Right cardiac atrium (tissue), 5 donors: ENCODE data around the gene TMUB1. TPM values are rescaled to one million over a fixed set of nuclear protein-coding genes. Genes with fewer than 3 reads are reported as not detected.
A peak's percentile ranks its signal among the peaks of the same experiment; 100 is the strongest.

Experiments used
- ATAC-seq, 2 donors: fragments of 200-7000 bp; cut with Tn5 transposase; one replicate each; pipeline versions ENCODE4 v1.8.0 to v1.9.1; 2020; ENCODE audit warnings: moderate library complexity in 2 of 2, mild to moderate bottlenecking in 1 of 2
- DNase-seq, 3 donors: peaks; one replicate each; pipeline ENCODE4 v3.0.0-alpha.2; 2020
- H3K27ac ChIP-seq: one replicate; pipeline ENCODE4 v1.5.1; 2013; ENCODE audit warnings: mild to moderate bottlenecking, low read length, control low read depth, moderate library complexity
- H3K27me3 ChIP-seq: one replicate; pipeline ENCODE4 v1.6.1; 2013; ENCODE audit not compliant: control insufficient read depth, insufficient read depth
- H3K4me1 ChIP-seq: one replicate; pipeline ENCODE4 v1.6.1; 2013; ENCODE audit warnings: low read length; ENCODE audit not compliant: control insufficient read depth, insufficient read depth
- H3K4me3 ChIP-seq: one replicate; pipeline ENCODE4 v1.5.1; 2013; ENCODE audit warnings: low read length, control low read depth
- H3K9me3 ChIP-seq: one replicate; pipeline ENCODE4 v1.6.1; 2013; ENCODE audit warnings: low read length; ENCODE audit not compliant: control insufficient read depth
- WGBS: extraction: QIAGEN DNeasy Blood & Tissue Kit; methylation state at CpG from one replicate; pipeline ENCODE4 v1.1.7; 2013; 5-methylcytosine and 5-hydroxymethylcytosine counted together
- intact Hi-C, 4 donors: fragments of 100-400 bp; cut with DNase I; formaldehyde crosslinking; loops; one replicate each; pipeline versions ENCODE4 v1.11.0 to v1.14.0; 2022 to 2023
- polyA plus RNA-seq: library from polyadenylated mRNA; stranded (reverse); fragments of 200-250 nt; gene quantifications from one replicate; pipeline ENCODE4 v1.2.3, GENCODE V29; 2013
- total RNA-seq, 4 donors: library from RNA; stranded (reverse); fragmentation: NEBNext Ultra II Directional; extraction: Animal tissue kit (Norgen Biotek cat#: 25700); gene quantifications; one replicate each; pipeline ENCODE4 v1.2.1, GENCODE V29; 2021
- donor health status: healthy with polysubstance abuse.
- donor health status: DM: no; HTN: yes; CAD: no.
- donor health status: DM: no; HTN: no; CAD: no.
- donor health status: DM: no; HTN: yes; CAD: no; lungs with severe emphysema.
- donor health status: DM: yes; HTN: yes; CAD: no.

TMUB1 gene
- total and polyA plus RNA-seq, 5 donors: 28.5 to 55.2 (median 36.4) TPM

DNA sequence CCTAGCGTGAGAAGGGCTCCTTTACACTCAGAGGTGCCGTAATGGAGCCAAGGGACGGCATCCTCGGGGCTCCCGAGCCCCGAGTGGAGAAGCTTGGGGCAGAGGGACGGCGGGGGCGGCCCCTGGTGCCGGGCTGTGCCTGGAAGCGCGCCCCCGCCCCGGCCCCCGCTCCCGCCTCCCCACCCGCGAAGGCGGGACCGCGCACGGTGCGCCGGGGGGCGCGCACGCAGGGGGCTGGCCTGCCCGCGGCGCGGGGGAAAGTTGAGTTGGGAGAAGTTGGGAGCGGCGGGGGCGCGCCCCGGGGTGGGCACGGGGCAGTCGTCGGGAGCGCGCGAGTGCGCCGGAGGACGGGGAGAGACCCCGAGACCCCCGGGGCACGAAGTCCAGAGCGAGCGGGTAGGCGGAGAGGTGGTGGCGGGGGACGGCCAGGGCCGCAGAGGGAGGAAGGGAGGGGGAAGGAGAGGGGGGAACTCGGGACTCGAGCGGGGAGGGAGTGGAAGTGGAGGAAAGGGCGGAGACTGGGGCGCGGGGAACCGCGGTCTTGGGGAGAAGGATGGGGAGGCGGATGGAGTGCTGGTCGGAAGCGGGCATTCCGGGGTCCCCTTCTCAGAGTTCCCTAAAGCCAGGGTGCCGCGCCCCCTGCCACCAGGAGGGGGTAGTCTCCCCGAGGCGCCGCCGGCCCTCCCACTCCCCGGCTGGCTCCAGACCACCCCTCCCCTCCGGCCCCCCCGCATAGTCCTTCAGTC lies 23.8 kb downstream of the TMUB1 start, which contains the start of gene SLC4A2:
Gene SLC4A2 (plus strand): TSS at position 223 of the 746 bp plus-strand sequence. CDS start 2,399 bp downstream, outside the sequence.
- WGBS: under 1% methylated on average over 75 of the region's 75 CpGs

DNA sequence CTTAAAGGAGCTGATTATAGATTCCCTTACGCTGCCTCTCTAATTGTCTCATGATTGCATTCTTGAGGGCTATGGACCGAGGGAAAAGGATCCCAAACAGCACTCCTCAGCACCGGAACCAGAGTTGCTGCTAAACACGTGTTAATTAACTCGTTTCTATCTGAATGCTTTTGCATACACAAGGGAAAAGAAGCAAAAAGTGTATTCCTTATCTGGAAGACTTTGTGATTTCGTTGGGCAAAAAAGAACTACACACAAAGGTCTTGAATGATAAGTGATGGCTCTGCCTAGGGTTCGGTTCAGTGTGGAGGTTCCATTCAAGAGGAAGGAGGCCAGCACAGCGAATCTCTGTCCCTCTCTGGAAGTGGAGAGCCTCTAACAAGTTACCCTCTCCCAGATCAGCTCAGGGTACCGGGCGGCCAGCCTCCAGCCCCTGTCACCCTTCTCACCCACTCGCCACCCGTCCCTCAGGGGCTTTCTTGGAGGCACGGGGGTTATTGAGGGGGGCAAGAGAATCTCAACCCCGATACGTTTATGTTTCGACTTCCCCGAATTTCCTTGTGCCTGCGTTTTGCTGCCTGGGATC lies 24.4 kb downstream of the TMUB1 start:
- ATAC-seq (no peak), DNase-seq (no peak)
- 5% methylated on average over 18 of the region's 18 CpGs for WGBS
- peak overlapping the region; percentile 98 for H3K27ac ChIP-seq
- intact Hi-C loops: no loop called here
- H3K4me3 ChIP-seq: peak overlapping the region; percentile 91
- no peaks in the 10 kb centered on the region for H3K27me3 ChIP-seq
- H3K4me1 ChIP-seq: peaks cover 4% of the 10 kb centered on the region
- no peaks in the 10 kb centered on the region for H3K9me3 ChIP-seq

More for the DNA sequence above, 23.8 kb downstream of the TMUB1 start, which contains the start of gene SLC4A2:
- ATAC-seq: peak; percentile 62 to 71
- H3K9me3 ChIP-seq: no peaks in the 10 kb centered on the region
- H3K27me3 ChIP-seq: no peaks in the 10 kb centered on the region
- DNase-seq: peak; percentile 85 to 94 (median 94)
- H3K27ac ChIP-seq: peak within 1 kb of the TSS; percentile 98
- intact Hi-C loops: no loop called here
- peak within 1 kb of the TSS; percentile 91 for H3K4me3 ChIP-seq
- H3K4me1 ChIP-seq: peaks cover 4% of the 10 kb centered on the region

DNA sequence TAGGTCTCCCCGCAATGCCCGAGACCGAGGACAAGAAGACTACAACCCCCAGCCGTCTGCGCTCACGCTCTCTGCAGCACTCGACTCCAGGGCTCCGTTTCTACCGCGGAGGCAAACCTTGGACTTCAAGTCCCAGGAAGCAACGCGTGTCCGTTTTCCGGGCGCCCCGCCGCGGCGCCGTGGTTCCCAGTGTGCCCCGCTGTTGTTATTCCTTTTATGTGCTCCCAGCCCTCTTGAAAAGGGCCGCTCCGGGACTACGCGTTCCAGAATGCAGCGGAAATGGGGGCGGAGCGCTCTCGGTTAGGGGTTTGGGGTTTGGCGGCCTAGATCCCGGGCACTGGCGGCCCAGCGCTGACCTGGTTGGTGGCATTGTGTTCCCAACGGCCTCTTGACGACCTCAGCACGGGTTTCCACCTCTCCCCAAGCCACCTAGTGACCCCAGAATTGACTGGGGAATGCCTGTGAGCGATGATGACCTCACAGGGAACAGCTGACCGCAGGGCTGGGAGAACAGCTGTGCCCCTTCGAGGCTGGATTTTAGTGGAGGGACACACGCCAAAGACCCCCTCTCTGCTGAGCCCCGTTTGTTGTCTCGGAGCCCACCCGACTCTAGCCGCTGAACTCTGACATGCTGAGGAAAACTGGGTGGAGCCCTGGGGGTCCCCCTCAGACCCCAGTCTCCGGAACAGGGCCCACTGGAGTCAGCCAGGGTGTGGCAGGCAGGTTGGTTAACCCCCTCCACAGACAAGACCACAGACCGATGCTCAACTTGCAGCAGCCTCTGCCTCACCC lies 25.1 kb downstream of the TMUB1 start:
- DNase-seq (peak; percentile 99 to 100 (median 99)), ATAC-seq (peak; percentile 91 to 94)
- H3K4me1 ChIP-seq: peaks cover 4% of the 10 kb centered on the region
- H3K27ac ChIP-seq: peak overlapping the region; percentile 98
- intact Hi-C loops: no loop called here
- H3K27me3 ChIP-seq: no peaks in the 10 kb centered on the region
- H3K4me3 ChIP-seq: peak overlapping the region; percentile 91
- under 1% methylated on average over 46 of the region's 46 CpGs for WGBS
- no peaks in the 10 kb centered on the region for H3K9me3 ChIP-seq

DNA sequence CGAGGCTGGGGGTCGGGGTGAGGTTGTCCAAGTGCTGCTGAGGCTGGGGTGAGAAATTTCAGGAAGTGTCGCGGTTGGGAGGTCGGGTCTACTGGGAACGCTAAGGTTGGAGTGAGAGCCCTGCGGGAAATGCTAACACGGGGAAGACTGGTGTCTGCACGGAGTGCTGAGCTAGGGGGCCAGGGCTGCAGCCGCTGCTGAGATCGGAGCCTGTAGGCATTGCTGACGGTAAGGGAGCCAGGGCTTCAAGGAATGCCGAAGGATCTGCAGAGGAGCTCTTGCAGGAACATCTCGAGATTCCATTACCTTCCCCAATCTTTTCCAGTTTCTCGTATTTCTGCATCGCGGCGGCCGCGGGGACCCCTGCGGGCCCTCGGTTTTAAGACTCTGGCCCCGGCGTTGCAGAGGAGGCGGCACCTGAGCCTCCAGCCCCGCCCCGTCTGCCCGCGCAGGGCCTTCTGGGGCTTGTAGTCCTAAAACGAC lies 25.7 kb downstream of the TMUB1 start, which contains the start of gene CDK5:
Gene CDK5 (minus strand): TSS at position 392 of the 483 bp plus-strand sequence. CDS start 49 bp downstream, at position 343.
- DNase-seq (no peak), ATAC-seq (peak; percentile 0)
- under 1% methylated on average over 30 of the region's 30 CpGs for WGBS

DNA sequence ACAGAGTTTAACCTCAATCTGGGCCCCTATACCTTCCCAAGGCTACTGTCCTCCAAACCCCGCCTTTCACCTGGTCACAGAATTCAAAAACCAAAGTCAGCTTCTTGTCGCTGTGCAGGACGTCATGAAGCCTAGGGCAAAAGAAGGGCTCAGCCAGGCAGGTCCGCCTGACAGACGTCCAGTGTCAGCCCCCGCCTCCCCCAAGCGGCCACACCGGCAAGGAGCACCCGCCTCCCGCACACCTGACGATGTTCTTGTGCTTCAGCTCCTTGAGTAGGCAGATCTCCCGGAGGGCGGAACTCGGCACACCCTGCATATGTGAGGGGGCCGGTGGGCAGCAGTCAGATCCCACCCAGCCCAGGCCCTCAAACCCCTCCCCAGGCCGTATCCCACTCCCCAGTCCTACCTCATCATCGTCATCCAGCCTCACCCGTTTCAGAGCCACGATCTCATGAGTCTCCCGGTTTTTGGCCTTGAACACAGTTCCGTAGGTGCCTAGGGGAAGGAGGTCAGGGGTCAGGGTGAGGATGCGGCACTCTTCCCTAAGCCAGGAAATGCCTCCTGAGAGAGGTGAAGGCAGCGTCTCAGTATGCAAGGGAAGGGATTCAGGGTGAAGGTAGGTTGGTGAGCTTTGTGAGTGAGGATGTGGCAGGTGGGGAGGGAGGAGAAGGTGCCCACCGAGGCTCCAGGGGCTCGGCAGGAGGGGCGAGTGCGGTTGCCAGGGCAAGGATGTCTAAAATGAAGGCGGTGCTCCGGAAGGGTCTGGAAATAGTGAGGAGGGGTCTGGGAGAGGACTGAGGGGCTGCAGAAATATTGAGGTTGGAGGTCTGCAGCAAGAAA lies 26.4 kb downstream of the TMUB1 start:
- peak overlapping the region; percentile 67 for H3K4me3 ChIP-seq
- H3K27ac ChIP-seq: no peak overlapping the region
- intact Hi-C loops: no loop called here
- H3K4me1 ChIP-seq: peaks cover 4% of the 10 kb centered on the region
- WGBS: 36% methylated on average over 29 of the region's 29 CpGs
- no peaks in the 10 kb centered on the region for H3K27me3 ChIP-seq
- H3K9me3 ChIP-seq: no peaks in the 10 kb centered on the region
- no peak for DNase-seq
- no peak for ATAC-seq

More for the DNA sequence above, 25.7 kb downstream of the TMUB1 start, which contains the start of gene CDK5:
- Histone ChIP-seq H3K27me3 (no peaks in the 10 kb centered on the region), H3K27ac (peak within 1 kb of the TSS; percentile 98), H3K4me3 (peak within 1 kb of the TSS; percentile 91), H3K4me1 (peaks cover 4% of the 10 kb centered on the region), H3K9me3 (no peaks in the 10 kb centered on the region)
- intact Hi-C loops: no loop called here

DNA sequence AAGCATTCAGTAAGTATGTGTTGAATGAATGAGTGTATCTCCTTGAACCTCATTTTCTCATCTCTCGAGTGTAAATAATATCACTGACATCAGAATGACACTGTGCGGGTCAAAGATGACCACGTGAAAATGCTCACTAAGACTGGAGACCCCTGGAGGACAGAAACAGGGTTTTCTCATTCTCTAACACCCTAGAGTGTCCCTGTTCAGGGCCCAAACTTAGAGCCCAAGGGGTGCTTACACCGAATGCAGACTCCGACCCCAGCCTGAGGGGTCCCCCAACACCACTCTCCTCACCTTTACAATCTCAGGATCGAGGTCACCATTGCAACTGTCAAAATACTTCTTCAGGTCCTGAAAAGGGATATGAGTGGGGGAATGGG lies 27.0 kb downstream of the TMUB1 start:
- H3K27me3 ChIP-seq: no peaks in the 10 kb centered on the region
- ATAC-seq (no peak), DNase-seq (no peak)
- 90% methylated on average over 6 of the region's 6 CpGs for WGBS
- H3K4me1 ChIP-seq: peaks cover 4% of the 10 kb centered on the region
- intact Hi-C loops: no loop called here
- H3K4me3 ChIP-seq: no peak overlapping the region
- no peaks in the 10 kb centered on the region for H3K9me3 ChIP-seq
- no peak overlapping the region for H3K27ac ChIP-seq

DNA sequence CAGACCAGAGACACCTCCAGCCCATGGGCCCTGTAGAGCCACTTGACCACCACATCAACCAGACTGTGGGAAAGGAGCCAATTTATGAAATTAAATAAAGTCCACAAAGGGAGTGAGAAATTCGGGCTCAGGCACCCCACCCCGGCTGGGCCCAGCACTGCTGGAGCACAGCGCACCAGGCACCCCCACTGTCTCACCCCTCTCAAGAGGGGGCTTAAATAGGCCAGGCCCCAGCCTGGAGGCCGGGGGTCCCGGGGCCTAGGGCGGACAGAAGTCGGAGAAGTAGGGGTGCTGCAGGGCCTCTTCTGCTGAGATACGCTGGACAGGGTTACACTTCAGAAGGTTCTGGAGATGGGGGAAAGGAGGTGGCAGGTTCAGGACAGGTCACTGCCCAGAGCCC lies 29.5 kb downstream of the TMUB1 start:
- Histone ChIP-seq H3K27ac (no peak overlapping the region), H3K27me3 (no peaks in the 10 kb centered on the region), H3K4me3 (no peak overlapping the region), H3K4me1 (peaks cover 4% of the 10 kb centered on the region), H3K9me3 (no peaks in the 10 kb centered on the region)
- intact Hi-C loops: no loop called here
- ATAC-seq: no peak
- 86% methylated on average over 8 of the region's 8 CpGs for WGBS
- no peak for DNase-seq

DNA sequence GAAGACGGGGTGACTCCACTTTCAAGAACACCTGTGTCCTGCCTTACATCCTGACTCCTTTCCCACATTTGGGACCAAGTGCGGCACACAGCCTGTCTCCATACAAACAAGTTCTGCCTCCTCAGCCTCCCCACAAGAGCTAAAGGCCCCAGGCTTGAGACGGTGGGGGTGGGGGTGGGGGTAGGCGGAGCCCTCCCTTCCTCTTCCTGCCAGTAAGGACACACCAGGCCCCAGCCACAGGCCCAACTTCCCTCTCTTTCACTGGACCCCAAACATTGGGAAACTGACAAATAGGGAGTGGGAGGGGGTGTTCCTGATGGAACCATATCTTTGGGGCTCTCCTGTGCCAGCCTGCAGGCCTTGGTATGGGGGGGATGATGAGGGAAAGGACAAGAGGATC lies 30.2 kb downstream of the TMUB1 start:
- 67% methylated on average over 4 of the region's 4 CpGs for WGBS
- intact Hi-C loops: no loop called here
- H3K4me1 ChIP-seq: peaks cover 4% of the 10 kb centered on the region
- H3K4me3 ChIP-seq: no peak overlapping the region
- no peaks in the 10 kb centered on the region for H3K27me3 ChIP-seq
- ATAC-seq (no peak), DNase-seq (no peak)
- H3K9me3 ChIP-seq: no peaks in the 10 kb centered on the region
- H3K27ac ChIP-seq: no peak overlapping the region

DNA sequence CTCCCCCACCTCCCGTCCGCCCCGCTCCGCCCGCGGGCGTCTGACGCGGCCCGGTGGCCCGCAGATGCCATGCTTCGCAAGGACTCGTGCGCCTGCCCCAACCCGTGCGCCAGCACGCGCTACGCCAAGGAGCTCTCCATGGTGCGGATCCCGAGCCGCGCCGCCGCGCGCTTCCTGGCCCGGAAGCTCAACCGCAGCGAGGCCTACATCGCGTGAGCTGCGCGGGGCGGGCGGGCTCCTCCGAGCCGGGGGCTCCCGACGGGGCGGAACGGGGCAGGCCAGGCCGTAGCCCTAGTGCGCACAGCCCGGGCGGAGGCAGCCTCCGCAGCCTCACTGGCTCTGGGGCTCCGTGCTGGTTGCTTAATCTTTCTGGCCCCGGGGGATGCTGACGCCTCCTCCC lies 32.2 kb downstream of the TMUB1 start:
- no peaks in the 10 kb centered on the region for H3K27me3 ChIP-seq
- ATAC-seq (peak; percentile 56), DNase-seq (peak; percentile 63 to 88 (median 84))
- no peak overlapping the region for H3K4me3 ChIP-seq
- intact Hi-C loops: no loop called here
- no peaks in the 10 kb centered on the region for H3K9me3 ChIP-seq
- no peaks in the 10 kb centered on the region for H3K4me1 ChIP-seq
- WGBS: 1% methylated on average over 50 of the region's 50 CpGs
- no peak overlapping the region for H3K27ac ChIP-seq

DNA sequence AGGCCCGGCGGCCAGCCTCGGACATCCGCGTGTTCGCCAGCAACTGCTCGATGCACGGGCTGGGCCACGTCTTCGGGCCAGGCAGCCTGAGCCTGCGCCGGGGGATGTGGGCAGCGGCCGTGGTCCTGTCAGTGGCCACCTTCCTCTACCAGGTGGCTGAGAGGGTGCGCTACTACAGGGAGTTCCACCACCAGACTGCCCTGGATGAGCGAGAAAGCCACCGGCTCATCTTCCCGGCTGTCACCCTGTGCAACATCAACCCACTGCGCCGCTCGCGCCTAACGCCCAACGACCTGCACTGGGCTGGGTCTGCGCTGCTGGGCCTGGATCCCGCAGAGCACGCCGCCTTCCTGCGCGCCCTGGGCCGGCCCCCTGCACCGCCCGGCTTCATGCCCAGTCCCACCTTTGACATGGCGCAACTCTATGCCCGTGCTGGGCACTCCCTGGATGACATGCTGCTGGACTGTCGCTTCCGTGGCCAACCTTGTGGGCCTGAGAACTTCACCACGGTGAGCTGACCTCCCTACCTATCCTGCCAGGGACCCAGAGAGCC lies 34.3 kb downstream of the TMUB1 start:
- Histone ChIP-seq H3K4me3 (no peak overlapping the region), H3K9me3 (no peaks in the 10 kb centered on the region), H3K27ac (no peak overlapping the region), H3K4me1 (no peaks in the 10 kb centered on the region), H3K27me3 (no peaks in the 10 kb centered on the region)
- WGBS: 90% methylated on average over 38 of the region's 38 CpGs
- intact Hi-C loops: no loop called here
- no peak for DNase-seq
- no peak for ATAC-seq
